ENCODE results near the gene CALN1. TPM values are rescaled to one million over a fixed set of nuclear protein-coding genes. Genes with fewer than 3 reads are reported as not detected.

Gene CALN1
- total and polyA plus RNA-seq, 9 donors, result under 0.01 to 0.18 (median 0.13) TPM; not detected in 2

DNA sequence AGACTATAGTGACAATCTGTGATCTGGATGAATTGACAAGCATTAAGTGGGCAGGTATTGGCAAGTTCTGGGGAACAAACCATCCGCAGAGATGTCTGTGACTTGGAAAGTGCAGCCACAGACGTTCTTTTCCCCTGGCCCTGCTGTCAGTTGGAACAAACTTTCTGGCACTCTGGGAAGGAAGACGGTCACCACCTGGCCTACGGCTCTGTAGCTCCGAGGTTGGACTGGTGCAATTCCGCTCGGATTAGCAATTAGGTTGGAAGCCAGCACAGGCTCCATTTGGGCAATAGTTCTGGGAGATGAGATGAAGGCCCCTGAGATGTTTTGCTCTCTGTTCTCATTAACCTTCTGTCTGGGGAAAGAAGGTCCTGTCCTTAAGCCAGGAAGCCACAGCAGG is 437.5 kb downstream of the CALN1 start:
- TF ChIP-seq CTCF (IDR thresholded peaks at IDR 0.05), result no peak
- 78 to 82% (median 78%) methylated on average over 7 of the region's 7 CpGs for WGBS, 3 donors
- Histone ChIP-seq H3K4me1 (ENCODE audit: insufficient read depth) (no peaks in the 10 kb centered on the region), H3K9me3 (no peaks in the 10 kb centered on the region), H3K36me3 (no peaks in the 10 kb centered on the region), H3K4me3 (no peak overlapping the region), H3K27me3 (no peaks in the 10 kb centered on the region), H3K27ac (no peak overlapping the region)
- no peak for DNase-seq
- intact Hi-C loops (cut with DNase I), result no loop called here

DNA sequence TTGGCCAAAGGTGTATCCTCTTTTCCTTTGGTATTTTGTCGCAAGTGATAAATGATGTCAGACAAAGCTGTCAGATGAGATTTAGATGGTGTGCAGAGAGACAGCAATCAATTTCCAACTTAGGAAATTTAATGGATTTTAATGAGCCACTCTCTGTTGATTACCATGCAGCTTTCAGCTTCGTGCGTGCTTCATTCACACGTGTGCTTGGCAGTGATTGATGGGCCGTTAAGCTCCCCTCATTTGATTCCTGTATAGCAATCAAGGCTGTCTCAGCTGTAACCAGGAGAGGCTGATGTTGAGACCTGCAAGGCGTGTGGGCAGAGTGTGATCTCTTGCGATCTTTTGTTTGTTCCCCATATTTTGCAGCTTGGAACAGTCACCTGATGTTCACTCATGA is 439.6 kb downstream of the CALN1 start:
- WGBS, 3 donors, result 35 to 51% (median 44%) methylated on average over 7 of the region's 7 CpGs
- intact Hi-C loops (cut with DNase I), result no loop called here
- TF ChIP-seq POLR2A (IDR thresholded peaks at IDR 0.05) (no peak), EP300 (IDR thresholded peaks at IDR 0.05) (no peak), CTCF (IDR thresholded peaks at IDR 0.05) (no peak)

DNA sequence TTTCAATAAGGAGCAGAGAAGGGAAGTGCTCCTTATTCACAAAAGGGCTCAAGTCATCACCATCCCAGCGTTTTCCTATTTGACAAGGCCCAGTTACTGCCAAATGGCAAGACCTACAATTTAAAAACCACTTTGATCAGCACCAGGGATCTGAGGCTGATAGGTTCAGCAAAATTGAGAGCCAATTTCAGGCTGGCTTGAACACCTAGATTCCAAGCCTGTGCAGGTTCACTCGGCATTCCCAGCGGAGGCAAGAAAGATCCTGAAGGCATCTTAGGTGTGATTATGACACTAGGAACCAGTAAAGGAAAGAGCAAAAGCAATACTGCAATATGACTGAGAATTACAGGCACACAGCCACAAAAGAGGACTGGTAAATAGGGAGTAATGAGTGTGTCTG is 441.4 kb downstream of the CALN1 start:
- no peaks in the 10 kb centered on the region for H3K9me3 ChIP-seq
- no peak overlapping the region for H3K4me3 ChIP-seq
- H3K27me3 ChIP-seq, result no peaks in the 10 kb centered on the region
- no peaks in the 10 kb centered on the region for H3K36me3 ChIP-seq
- intact Hi-C loops (cut with DNase I), result no loop called here
- TF ChIP-seq CTCF (IDR thresholded peaks at IDR 0.05), result no peak
- no peak for TF ChIP-seq POLR2A (IDR thresholded peaks at IDR 0.05)
- no peak for TF ChIP-seq EP300 (IDR thresholded peaks at IDR 0.05)
- no peak for DNase-seq
- no peaks in the 10 kb centered on the region for H3K4me1 ChIP-seq (ENCODE audit: insufficient read depth)
- H3K27ac ChIP-seq, result no peak overlapping the region
- WGBS, 3 donors, result 45 to 53% (median 46%) methylated on average over 3 of the region's 3 CpGs

More for the DNA sequence above, 439.6 kb downstream of the CALN1 start:
- H3K4me1 ChIP-seq (ENCODE audit: insufficient read depth), result no peaks in the 10 kb centered on the region
- no peak overlapping the region for H3K4me3 ChIP-seq
- H3K27me3 ChIP-seq, result no peaks in the 10 kb centered on the region
- no peaks in the 10 kb centered on the region for H3K9me3 ChIP-seq
- no peak overlapping the region for H3K27ac ChIP-seq
- no peaks in the 10 kb centered on the region for H3K36me3 ChIP-seq
- no peak for DNase-seq

GRCh38 chr7:71962636-71963035 is 449.5 kb downstream of the CALN1 start:
- Histone ChIP-seq H3K36me3 (no peaks in the 10 kb centered on the region), H3K4me1 (ENCODE audit: insufficient read depth) (no peaks in the 10 kb centered on the region), H3K27ac (no peak overlapping the region), H3K4me3 (no peak overlapping the region), H3K27me3 (no peaks in the 10 kb centered on the region), H3K9me3 (no peaks in the 10 kb centered on the region)
- 74 to 80% (median 80%) methylated on average over 3 of the region's 3 CpGs for WGBS, 3 donors
- DNase-seq, result no peak
- intact Hi-C loops (cut with DNase I), result no loop called here
- TF ChIP-seq CTCF (IDR thresholded peaks at IDR 0.05) (no peak), EP300 (IDR thresholded peaks at IDR 0.05) (no peak), POLR2A (IDR thresholded peaks at IDR 0.05) (no peak)

DNA sequence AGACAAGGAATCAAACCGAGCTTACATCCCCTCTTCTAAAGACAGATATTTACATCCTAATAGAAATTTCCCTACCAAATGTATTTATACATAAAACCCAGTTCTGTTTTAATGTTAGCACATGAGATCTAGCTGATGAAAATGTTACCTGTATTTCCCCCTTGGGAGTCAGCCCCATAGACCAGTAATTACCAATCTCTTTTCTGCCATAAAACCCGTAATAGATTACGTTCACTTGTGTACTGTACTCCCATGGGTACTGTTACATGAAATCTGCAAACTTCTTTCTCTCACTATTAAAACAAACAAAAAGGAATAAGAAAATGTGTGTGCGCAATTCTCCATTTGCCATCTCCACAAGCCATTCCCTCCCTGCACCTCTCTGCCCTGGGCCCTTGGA is 450.9 kb downstream of the CALN1 start:
- no peak overlapping the region for H3K4me3 ChIP-seq
- intact Hi-C loops (cut with DNase I), result no loop called here
- no peaks in the 10 kb centered on the region for H3K36me3 ChIP-seq
- no peak for DNase-seq
- 66 to 80% (median 74%) methylated on average over 4 of the region's 4 CpGs for WGBS, 3 donors
- TF ChIP-seq POLR2A (IDR thresholded peaks at IDR 0.05) (no peak), EP300 (IDR thresholded peaks at IDR 0.05) (no peak), CTCF (IDR thresholded peaks at IDR 0.05) (no peak)
- no peaks in the 10 kb centered on the region for H3K4me1 ChIP-seq (ENCODE audit: insufficient read depth)
- H3K27ac ChIP-seq, result no peak overlapping the region
- no peaks in the 10 kb centered on the region for H3K27me3 ChIP-seq
- no peaks in the 10 kb centered on the region for H3K9me3 ChIP-seq

Data from ovary (tissue), 9 donors.